ENCODE measurements around the gene LRTM1.

LRTM1 gene

GRCh38 chr3:54939557-54940300 is 11.9 kb upstream of the LRTM1 start:
- DNase-seq (ENCODE audit: low read depth), result no peak

DNA sequence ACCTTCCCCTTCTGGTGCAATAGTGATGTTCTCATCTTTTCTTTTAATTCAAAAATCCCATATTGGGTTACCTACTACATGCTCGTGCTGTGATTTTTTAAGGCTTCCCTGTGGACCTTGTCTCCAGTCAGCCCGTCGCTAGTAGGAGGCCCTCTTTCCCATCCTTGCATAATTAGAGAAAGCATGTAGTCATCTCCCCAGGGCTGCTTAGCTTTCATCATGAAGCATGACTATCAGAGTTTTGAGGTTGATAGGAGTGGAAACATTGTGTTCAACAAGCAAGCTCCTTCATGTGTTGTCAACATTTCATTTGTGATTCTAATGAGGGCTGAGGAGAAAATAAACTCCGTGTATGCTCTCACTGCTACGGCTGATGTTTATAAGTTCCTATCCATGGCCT is 8.7 kb upstream of the LRTM1 start:
- DNase-seq (ENCODE audit: low read depth), result no peak

DNA sequence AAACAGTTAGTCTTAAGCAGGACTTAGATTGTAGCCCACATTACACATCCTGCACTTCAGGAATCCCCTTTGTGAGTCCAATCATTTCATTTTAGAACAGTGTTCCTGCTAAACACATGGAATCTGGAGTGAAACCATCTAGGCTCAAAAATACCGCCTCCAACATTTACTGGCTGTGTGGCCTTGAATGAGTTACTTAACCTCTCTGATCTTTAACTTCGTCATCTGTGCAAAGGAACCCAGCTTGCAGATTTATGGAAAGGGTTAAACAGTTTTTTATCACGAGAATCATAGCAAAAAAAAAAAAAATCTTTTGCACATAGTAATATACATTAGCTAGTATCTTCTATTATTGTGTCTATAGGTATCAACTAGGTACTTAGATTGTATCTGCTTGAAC is 8.0 kb upstream of the LRTM1 start:
- no peak for DNase-seq (ENCODE audit: low read depth)

GRCh38 chr3:54932606-54933005 is 4.7 kb upstream of the LRTM1 start:
- DNase-seq (ENCODE audit: low read depth), result no peak

DNA sequence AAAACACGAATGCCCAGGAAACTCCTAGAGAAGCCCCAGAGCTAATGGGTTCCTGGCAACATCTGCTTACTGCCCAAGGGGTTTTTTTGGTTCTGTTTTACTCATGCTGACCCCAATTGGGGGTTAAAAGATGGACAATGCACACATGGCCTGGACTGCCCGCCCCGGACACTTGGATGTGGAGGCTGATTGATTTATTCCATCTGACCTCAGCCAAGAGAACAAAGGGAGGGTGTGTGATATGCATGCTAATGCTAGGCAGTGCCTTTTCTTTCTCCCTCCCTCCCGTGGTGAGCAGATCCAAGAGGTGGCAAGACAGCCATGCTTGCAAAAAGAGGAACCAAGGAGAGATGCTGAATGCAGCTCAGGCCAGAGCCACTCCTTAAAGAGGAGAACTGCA is 3.3 kb upstream of the LRTM1 start:
- DNase-seq (ENCODE audit: low read depth), result no peak

- DNase-seq (ENCODE audit: low read depth), result no peak
Observed at GRCh38 chr3:54918516-54918915, 9.3 kb downstream of the LRTM1 start.

- DNase-seq (ENCODE audit: low read depth), result no peak
Observed at GRCh38 chr3:54917862-54918261, 10.0 kb downstream of the LRTM1 start.

GRCh38 chr3:54917174-54917573 is 10.7 kb downstream of the LRTM1 start:
- DNase-seq (ENCODE audit: low read depth), result peak; percentile 56

DNA sequence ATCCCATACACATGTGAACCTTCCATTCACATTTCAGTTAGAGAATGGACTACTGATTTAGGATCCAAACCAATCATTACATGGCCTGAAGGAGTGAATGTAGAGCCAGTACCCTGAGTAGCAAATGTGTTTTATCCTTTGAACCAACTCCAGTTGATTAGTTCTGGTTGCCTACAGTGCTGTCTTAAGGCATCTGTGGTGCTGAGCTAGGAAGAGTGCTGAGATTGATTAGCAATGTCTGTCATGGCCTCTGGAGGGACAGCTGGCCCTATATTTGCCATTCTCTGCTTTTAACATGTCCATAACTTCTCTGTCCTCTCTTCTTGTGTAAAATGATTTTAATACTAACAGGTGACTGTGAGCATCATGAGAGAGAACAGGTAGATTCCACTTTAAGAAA is 11.1 kb downstream of the LRTM1 start:
- no peak for DNase-seq (ENCODE audit: low read depth)

- no peak for DNase-seq (ENCODE audit: low read depth)
Observed at GRCh38 chr3:54915976-54916375, 11.9 kb downstream of the LRTM1 start.

DNA sequence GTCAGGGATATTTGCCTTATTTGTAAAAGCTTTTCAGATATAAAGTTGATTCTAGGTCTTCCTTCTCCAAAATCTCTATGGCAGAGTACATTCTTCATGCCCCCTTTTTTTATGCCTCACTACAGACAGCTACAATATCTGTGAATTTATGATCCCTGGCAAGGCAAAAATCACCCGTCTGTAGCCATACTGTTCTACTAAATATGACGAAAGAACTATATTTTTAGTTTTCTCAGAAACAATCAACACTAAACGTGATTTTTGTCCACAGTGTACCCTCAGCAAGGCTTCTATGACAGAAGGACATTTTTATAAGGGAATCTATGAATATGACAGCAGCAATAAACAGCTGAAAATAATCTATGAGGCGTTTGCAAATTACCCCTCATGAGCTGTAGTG is 12.7 kb downstream of the LRTM1 start:
- DNase-seq (ENCODE audit: low read depth), result no peak

- no peak for DNase-seq (ENCODE audit: low read depth)
Observed at GRCh38 chr3:54914180-54914579, 13.7 kb downstream of the LRTM1 start.

- no peak for DNase-seq (ENCODE audit: low read depth)
Observed at GRCh38 chr3:54909191-54909590, 18.7 kb downstream of the LRTM1 start.

- DNase-seq (ENCODE audit: low read depth), result no peak
Observed at GRCh38 chr3:54906763-54907162, 21.1 kb downstream of the LRTM1 start.

DNA sequence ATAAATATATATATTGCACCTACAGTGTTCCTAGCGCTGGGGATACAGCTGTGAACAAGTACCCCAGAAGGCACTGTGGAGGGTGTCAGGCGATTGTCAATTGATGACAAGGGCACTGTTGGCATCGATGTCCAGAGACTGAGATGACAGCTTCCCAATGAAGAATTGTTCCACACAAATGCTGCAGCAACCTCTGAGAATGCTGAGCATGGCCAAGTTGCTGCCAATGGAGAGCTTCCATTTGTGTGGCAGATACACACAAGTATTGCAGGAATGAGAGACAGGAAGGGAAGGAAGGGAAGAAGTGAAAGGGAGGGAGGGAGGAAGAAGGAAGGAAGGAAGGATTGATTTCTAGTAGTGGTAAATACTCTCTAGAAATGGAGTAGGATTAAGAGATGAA is 21.9 kb downstream of the LRTM1 start:
- no peak for DNase-seq (ENCODE audit: low read depth)

GRCh38 chr3:54905261-54905888 is 22.5 kb downstream of the LRTM1 start:
- DNase-seq (ENCODE audit: low read depth), result no peak

- no peak for DNase-seq (ENCODE audit: low read depth)
Observed at GRCh38 chr3:54901906-54902685, 25.8 kb downstream of the LRTM1 start.

DNA sequence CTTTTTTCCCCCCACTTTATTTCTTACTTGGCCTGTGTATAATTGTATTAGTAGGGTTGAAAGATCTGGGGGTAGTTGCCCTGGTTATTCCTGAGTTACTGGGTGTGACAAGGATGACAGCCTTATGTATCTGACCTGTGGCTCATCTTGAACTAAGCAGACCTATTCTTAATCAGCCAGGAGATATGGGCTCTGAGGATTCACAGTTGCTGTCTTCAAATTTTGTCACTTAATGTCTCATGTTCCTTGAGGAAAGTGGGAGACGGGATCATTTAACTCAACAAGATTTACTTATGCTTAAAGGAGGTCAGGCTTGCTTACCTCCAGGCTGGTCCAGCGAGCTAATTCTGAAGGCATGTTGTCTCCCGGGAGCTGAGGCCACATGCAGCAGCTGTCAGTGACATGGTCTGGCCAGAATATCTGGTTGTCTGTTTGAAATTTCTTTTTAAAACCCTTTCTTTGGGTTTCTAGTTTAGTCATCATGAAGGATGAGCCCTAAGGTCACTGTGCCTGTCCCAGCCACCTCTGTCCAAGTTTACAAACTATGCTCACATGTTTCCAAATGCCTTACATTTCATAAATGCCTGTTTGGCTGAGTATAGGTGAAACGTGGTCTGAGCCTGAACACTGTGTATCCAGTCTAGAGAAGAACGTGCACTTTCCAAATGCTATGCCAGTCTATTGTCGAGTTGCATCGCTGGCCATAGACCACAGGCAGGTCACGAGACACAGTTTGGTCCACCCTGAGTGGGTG is 26.8 kb downstream of the LRTM1 start:
- no peak for DNase-seq (ENCODE audit: low read depth)

DNA sequence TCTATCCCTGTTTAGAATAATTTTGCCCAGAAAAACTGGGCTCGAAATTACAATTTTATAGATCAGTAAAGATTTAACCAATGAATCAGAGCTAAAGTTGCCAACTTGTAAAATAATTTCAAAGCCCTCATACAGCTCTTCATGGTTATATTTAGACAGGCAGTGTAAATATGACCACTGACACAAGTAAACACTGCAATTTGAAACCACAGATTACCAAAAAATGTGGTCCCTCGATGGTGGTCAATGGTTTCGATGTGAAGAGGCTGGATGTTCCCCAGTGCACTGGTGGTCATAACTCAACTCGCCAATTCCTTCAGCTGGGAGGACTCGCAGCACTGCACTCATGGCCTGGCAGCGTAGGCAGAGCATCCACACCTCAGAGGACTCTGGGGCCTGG is 28.6 kb downstream of the LRTM1 start:
- no peak for DNase-seq (ENCODE audit: low read depth)

DNA sequence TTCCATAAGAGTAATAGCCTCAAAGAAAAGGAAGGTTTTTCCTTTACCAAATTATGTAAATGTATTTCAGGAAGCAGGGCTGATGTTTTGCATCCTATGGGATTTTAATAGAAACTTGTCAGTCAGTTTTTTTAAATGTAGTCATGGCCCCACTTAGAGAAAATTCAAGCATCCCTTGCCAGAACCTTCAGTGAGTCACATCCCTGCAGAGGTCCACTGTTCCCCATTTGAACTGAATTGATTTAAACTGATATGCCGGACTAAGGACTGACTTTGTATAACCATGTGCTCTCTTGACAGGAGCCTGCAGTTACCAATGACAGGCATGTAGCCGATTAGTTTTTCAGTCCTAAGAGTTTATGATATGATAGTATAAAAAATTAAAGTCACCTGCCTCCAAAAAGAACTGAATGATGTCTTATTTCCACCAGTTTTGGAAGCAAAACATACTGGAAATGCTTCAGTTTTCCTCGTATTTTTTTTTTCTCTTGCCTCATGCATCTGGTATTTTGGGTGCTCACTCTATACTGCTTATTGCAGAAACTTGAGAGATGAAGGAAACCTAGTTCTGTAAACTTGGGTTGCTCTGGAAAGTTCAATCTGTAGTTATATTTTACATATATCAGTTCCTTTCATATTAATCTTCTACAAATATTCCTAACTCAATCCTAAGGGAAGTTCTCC is 30.7 kb downstream of the LRTM1 start:
- no peak for DNase-seq (ENCODE audit: low read depth)

DNA sequence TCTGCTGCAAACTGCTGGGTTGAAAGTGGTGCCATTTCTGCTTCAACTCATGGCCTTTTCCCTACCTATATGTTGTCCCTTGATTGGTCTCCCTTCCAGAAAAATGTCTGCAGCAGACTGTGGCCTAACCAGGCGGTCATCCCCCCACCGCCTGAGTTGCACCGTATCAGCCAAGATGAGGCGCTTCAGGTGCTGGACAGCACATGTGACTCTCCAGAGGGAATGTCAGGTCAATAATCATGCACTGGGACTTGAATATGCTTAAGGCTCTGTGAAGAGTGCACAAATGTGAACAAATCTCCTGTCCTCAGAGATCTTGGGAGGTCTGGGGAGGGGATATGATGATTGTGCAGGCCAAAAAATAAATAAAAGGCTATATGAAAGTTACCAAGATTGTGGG is 32.2 kb downstream of the LRTM1 start:
- DNase-seq (ENCODE audit: low read depth), result no peak

DNA sequence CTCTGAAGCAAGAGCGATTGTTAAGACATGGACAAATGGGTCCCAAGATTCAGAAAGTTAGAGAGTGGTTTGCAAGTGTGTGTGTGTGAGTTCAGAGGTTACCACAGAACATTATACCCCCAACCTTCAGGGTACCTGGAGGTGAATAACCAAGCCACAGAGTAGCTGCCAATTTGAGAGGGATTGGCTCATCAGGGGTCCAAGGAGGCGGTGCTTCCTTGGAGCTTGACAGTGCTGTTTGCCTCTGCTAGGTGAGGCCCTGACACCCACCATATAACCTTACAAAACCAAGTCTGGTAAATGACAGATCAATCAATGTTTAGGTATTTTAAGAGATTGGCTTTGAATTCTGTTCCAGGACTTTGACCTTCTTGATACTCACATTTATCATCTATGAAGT is 35.7 kb downstream of the LRTM1 start:
- DNase-seq (ENCODE audit: low read depth), result no peak

Measured in GM04504 (cell line).